Activated T-cell treated with anti-CD3 and anti-CD28 coated beads, Interleukin-2, amount 50 U/mL, for 1 hour (primary cell): ENCODE data around the gene PTPN14.
"Not testable (repeated sequence)": the region's sequence is repeated elsewhere in the genome, so short reads cannot be mapped to it uniquely, and the experiment has no call there.

Experiments used
- DNase-seq: peaks from one replicate; pipeline ENCODE4 v3.0.0-alpha.2; 2020

Gene PTPN14

DNA sequence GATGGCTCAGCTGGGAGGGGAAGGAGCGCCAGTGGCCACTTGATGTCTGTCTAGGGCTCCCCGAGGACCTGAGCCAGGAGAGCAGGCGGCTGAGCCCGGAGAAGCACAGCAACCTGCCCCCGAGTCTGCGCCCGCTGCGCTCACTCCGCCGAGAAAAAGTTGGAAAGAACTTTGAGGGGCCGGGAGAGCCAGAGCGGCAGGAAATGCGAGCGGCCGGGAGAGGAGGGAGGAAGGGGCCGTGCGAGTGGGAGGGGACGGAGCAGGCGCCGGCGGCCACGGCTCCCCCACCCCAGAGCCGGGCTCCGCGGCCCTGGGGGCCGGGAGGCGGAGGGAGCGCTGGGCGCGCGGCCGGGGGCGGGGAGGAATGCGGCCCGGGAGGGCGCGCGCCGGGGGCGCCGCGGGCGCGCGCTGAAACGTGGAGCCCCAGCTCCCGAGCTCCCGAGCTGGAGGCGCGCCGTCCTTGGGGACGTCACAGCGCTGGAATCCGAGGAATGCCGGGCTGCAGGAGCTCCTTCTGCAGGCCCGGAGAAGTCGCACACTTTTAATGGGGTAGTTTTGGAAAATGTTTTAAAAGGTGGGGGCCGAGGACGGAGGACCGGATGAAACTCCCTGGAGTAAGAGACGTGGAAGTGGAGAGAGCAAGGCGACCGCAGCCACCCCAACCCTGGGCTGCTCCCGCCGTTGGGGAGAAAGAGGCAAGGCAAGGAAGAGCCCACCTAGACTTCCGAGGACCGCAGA lies at the start of gene PTPN14:
PTPN14 (minus strand) TSS at position 167 of the 738 bp plus-strand sequence. CDS start 86,799 bp downstream, outside the sequence.
- no peak for DNase-seq

DNA sequence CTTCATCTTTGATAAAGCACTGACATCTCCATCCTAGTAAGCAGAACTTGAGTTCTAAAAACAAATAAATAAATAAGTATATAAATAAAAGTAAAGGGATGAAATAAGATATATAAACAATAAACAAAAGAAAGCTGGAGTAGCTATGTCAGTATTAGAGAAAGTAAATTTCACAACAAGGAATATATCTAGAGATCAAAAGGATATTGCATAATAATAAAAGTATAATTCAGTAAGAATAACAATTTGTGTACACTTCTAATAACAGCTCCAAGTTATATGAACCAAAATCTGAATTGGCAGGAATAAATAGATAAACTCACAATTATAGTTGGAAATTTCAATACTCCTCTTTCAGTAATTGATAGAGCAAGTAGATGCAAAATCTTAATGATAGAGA lies 41.8 kb upstream of the PTPN14 start:
- no peak for DNase-seq

DNA sequence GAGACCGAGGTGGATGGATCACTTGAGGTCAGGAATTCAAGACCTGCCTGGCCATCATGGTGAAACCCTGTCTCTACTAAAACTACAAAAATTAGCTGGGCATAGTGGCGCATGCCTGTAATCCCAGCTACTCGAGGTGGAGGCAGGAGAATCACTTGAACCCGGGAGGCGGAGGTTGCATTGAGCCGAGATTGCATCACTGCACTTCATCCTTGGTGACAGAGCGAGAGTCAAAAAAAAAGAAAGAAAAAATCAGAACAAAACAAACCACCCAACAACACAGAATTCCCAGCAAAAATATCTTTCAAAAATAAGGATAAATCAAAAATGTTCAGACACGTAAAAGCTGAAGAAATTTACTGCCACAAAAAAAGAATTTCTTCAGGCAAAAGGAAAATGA lies 40.5 kb upstream of the PTPN14 start:
- not testable (repeated sequence) for DNase-seq

DNA sequence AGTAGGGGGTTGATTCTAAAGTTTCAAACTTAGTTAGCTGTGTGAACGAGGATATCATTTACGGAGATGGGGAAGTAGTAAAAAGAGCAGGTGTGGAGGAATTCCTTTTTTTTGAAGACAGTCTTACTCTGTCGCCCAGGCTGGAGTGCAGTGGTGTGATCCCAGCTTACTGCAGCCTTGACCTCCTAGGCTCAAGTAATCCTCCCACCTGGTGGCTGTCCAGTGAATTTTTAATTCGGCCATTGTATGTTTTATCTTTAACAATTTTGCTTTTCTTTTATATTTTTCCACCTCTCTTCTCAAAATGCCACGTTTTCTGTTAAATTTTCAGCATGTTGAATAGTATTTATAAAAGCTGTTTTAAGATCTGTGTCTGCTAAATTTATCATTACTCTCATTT lies 39.3 kb upstream of the PTPN14 start:
- no peak for DNase-seq

DNA sequence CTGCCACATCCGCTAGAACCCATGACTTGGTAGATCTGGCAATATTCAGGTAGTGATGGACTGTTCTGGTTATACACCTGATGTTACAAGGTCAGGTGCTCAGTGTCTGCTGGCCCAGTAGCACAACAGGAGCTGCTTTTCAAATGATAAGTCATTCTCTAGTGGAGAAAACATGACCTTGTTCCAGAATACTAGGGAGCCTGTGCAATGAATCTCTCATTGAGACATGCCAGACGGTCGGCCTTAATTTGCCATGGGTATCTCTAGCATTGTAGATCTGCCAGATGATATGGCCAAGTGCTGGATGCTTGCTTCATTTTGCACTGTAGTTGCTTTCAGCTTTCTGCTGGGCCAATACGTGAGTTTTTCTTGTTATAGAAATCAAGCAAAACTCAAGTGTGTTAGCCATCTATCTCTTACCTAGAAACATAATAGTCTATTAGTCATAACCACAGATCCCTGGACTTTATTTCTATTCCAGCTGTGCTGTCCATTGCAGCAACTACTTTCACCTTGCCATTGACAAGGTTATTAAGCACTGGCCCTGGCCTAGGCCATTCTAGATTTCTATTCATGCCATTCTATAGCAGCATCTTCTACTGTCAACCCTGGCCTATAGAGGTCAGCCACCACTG lies 37.7 kb upstream of the PTPN14 start:
- no peak for DNase-seq

DNA sequence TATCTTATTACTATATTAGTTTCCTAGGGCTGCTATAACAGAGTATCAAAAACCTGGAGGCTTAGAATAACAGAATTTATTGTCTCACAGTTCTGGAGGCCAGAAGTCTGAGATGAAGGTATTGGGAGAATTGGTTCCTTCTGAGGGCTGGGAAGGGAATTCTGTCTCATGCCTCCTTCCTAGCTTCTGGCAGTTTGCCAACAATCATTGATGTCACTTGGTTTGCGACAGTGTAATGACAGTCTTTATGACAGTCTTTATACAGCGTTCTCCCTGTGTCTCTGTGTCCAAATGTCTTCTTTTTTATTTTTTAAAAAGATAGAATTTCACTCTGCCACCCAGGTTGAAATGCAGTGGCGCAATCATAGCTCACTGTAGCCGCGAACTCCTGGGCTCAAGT lies 35.8 kb upstream of the PTPN14 start:
- DNase-seq, result no peak

DNA sequence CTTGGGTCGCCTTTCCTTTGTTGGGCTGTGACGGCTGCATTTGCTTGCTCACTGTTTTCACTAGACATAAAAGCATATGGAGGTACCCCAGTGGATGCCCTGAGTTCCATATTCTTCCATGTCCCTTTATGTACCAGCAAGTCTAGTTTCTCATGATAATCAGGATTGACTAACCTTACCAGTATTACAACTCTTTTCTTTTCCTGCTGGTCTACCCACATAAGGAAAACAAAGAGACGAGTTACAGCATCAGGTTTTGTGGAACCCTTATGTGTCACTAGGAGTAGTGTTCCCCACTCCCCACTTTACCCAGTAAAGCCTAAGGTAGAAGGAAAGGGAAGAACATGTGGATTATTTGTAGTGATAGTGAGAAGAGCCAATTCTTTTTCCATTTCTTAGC lies 35.2 kb upstream of the PTPN14 start:
- no peak for DNase-seq

DNA sequence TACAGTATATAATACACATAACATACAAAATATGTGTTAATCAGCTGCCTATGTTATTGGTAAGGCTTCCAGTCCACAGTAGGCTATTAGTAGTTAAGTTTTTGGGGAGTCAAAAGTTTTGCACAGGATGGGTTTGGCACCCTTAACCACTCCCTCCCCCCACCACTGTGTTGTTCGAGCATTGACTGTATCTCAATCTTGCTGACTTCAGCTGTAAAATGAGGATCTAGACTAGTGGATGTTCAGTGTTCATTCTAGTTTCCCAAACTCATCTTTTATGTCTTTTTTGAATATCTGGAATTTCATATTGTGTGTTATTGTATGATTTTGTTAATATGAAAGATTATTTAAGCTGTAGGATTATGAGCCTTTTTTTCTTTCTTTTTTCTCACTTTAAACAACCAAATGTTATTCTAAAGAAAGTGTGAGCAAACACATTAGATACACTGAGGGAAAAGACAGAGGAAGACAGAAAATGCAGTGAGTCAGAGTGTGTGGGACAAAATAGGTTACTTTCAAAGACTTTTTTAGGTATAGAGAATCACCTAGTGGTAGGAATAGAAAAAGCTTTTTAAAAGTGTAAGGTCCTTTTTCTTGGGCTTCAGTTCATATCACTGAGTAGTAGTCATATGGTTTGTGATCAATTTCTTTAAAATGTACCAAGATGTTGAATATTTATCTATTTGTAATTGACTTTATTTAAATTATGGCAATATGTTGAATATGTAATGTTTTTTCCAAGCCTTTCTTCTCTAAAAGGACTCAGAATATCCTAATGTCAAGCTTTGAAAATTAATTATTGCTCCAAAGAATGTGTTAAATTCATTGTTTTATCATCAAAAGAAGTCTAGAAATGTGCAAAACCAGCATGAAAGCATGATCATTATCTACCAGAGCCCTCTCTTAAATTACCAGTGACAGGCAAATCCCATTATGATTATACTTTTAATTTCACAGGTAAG lies 33.7 kb upstream of the PTPN14 start:
- DNase-seq, result no peak

DNA sequence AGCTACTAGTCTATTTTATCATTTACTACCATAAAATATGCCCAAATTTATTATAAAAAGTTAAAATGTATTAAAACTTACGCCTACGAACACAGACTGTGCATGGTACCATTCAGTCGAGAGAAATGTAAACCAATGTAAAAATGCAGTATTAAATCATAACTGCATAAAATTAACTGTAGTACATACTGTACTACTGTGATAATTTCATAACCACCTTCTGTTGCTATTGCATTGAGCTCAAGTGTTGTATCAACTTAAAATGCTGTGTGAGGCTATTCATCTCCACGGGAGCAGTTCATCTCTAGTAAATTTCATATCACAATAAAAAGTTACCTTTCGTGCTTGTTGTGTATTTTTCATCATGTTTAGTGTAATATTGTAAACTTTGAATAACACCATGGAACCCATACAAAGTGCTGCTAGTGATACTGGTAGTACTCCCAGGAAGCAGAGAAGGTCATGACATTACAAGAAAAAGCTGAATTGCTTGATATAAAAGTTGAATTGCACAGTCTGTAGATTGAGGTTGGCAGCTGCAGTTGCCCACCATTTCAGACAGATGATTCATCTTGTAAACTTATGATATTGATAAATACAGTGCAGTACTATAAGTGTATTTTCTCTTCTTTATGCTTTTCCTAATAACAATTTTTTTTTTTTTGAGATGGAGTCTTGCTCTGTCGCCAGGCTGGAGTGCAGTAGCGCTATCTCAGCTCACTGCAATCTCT lies 32.6 kb upstream of the PTPN14 start:
- no peak for DNase-seq

DNA sequence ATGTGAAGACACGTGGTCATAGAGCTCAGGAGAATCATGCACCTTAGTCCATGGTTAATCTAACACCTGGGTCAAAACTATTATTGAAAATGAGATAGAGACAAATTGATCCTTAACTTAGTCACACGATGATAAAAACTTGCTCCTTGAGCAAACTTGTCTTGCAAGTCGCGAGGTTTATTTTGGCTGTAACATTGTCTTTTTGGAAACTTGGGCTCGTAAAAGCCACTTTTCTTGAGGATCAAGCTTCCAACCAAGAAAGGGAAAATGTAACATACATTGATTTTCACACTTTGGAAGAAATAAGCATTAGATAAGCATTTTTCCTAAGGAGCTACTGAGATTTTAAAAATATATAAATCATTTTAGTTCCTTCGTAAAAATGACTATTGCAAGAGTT lies 31.7 kb upstream of the PTPN14 start:
- no peak for DNase-seq

DNA sequence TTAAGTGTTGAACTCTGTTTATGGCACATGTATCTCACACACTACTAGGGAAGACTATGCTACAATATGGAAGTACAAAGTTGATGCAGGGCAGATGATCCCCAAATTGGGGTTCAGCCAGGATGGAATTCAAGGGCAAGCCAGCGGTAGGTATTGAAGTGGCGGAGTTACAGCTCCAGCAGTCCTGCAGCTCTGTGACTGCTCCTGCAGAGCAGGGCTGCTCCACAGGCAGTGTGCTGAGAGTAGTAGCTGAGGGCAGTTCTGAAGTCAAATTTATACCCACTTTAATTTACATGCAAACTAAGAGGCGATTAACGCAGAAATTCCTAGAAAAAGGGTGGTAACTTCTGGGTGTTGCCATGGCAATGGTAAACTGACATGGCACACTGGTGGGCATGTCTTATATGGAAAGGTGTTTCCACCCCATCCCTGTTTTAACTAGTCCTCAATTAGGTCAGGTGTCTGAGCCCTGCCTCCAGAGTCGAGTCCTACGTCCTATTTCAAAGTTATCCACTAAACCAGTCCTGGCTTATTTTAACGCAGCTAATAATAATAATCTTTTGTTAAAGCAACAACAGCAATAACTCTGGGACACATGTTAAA lies 31.0 kb upstream of the PTPN14 start:
- no peak for DNase-seq

DNA sequence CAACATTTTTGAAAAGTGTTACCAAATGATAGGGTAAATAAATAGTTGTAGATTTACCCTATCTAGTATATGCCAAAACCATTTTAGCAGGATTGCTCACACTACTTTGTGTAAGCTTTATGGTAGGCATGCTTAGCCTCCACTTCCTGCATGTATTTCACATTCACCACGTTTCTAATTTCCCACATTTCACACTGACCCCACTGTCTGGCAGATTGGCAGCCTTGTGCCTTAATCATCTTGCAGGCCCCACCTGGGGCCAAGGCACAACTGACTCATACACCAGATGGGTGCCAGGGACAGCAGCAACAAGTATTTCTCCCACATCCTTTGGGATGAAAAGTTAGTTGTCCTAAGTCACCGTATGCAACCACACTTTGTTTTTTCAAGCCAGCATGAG lies 30.4 kb upstream of the PTPN14 start:
- no peak for DNase-seq

DNA sequence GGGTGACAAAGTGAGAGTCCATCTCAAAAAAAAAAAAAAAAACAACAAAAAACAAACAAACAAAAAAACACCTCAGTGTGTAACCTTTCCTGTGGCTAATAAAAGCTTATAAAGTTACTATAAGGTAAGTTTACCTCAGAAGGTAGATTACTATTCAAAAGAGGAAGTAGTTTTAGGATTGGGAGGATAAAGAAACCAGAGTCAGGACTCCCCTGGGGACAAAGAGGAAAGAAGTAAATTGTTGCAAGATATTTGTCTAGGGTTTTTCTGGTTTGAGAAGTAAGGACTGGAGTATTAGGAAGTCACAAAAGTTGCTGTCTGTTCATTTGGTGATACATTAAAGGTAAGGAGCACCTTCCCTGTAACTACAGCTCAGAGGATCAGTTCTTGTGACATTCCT lies 27.8 kb upstream of the PTPN14 start:
- no peak for DNase-seq

DNA sequence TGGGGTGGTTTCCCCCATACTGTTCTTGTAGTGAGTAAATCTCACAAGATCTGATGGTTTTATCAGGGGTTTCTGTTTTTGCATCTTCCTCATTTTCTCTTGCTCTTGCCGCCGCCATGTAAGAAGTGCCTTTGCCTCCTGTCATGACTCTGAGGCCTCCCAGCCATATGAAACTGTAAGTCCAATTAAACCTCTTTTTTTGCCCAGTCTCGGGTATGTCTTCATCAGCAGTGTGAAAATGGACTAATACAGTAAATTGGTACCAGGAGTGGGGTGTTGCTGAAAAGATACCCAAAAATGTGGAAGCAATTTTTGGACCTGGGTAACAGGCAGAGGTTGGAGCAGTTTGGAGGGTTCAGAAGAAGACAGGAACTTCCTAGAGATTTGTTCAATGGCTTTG lies 24.7 kb upstream of the PTPN14 start:
- not testable (repeated sequence) for DNase-seq

DNA sequence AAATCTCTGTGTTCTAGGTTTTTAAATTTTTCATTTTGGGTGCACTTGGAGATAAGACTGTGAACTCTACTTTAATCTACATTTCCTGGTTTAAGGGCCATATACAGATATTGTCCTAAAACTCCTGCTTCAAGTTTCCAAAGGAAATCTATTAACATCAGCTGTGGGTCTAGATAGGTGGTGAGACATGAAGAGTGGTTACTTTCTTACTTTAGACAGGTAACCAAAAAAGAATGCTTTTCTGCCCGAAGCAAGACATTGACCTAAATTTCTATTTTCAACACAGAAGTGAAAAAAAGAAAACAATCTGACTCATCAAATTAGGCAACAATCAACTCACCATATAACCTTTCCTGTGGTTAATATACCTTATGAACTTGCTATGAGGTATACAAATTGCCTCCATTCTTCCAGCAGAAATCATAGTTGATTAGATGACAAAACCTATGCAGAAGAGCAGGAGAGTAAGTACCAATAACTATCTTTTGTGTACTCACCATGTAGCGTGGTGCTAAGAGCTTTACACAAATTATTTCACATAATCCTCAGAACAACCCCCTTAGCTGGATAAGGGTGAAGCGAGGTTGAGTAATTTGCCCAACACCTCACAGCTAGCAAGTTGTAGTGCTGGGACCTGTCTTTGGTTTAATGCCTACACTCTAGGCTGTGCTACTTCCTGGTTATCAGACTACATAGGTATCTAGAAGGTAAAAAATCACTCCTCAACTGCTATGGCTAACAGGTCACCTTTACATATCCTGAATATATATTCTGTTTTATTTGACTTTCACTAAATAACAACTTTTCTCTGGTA lies 23.4 kb upstream of the PTPN14 start:
- DNase-seq, result no peak

DNA sequence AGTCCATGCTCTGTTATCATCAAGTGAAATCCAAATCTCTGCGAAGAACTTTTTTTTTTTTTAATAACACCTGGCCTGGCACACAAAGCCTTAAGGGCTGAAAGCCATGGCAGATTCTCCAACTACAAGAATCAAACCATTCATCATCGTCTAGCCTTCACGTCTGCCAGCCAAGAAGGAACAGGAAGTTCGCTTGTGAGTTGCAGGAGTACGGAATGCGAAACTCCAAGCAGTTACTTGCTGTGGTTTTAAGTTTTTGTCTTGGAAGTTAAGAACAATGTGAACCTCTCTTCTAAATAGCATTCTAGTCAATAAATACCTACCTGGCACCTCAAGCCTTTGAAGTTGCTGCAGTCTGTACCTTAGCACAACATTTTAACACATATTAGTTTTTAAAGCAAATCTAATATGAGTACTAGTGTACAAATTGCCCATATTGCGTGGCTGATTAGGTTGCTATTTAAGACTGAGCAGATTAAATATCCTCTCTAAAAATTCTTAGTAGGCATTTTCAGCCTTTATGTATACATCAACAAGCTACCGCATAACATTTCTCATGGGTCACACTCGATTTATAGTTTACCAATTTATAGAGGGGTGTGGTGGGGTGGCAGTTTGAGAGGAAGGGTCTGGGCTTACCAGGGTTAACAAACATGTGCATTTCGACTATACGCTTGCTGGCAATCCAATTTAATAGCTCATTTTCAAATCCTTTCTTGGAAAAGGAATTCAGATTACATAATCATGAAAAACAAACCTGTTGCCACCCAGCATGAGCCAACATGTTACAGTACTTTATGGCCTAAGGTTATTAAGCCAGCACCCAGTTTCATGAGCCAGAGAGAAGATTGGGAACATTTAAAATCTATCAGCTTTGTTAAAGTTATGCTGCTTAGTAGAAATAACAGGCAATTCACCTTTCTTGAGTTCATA lies 22.2 kb upstream of the PTPN14 start:
- no peak for DNase-seq

DNA sequence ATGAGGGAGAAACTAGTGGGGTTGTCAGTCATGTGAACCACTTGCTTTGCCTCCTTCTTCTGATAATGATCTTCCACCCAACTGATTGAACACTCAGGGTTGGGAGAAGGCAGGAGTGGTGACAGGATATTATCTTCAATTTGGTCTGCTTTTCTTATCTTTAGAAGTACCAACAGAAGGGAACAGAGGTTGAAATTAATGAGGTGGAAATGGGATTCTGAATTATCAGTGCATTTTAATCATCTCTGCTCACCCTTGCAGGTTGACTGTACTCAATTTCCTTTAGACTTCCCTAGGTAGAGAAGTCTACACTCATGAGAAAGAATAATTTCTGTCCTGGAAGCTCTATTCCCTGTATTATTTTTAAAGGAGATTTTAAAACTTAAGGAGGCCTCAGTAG lies 19.9 kb upstream of the PTPN14 start:
- DNase-seq, result no peak

DNA sequence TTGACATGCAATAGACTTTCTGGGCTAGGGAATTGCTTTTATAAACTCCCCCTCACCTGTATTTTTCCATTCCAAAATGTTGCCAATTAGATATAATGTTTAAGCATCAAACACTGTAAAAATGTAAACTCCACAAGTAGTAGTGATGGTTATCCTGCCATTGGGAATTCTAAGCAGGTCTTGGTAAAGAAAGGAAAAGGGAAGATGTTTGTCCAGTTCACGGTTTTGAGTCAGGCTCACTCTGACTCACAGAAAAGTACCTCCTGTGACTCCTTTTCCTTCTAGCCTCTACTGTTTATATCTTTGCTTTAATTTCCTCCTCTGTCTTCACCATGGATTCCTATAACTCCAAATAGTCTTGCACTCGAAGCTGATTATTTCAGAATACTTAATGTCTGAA lies 19.0 kb upstream of the PTPN14 start:
- DNase-seq, result no peak

DNA sequence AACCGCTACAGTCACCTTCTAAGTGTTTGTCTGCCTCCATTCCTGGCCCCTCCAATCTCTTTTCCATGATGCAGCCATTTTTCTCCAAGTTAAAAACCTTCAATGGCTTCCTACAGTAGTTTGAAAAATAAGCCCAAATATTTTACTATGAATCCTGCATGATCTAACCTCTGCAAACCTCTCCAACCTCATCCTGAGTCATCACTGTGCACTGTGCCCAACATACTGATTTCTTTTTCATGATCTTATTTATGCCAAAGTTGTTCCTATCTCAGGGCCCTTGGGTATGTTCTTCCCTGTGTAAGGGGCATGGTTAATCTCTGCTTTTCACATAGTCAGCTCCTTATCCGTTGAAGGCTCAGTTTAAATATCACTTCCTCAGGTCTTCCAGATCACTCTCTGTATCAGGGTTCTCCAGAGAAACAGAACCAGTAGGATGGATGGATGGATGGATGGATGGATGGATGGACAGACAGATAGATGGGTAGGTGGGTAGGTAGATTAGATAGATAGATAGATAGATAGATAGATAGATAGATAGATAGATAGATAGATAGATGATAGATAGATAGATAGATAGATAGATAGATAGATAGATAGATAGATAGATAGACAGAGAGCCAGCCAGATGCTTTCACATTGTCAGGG lies 18.1 kb upstream of the PTPN14 start:
- no peak for DNase-seq

DNA sequence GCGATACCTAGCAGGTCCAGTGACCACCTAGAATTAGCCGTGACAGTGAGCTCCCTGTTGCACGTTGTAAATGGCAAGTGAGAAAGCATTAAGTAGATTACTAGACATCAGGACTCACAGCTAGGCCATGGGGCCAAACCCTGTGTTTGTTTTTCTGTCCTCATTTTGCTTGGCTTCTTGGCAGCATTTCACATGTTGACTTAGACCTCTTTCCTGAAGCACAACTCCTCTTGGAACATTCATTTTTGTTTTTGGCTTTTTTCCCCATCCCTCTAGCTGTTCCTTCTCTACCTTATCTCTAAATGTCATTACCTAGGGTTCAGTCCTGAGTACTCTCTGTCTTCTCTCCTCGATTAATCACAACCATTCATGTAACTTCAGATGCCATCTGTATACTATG lies 16.9 kb upstream of the PTPN14 start:
- DNase-seq, result no peak
